Spleen (tissue), 7 donors: ENCODE data around the gene CACNA1H.

Source experiments
- POLR2A ChIP-seq, 3 donors: fragments of 450-650 bp; IDR thresholded peaks; one replicate each; pipeline ENCODE4 v1.5.1; 2017; ENCODE audit warnings: antibody characterized with exemption in 3 of 3, mild to moderate bottlenecking in 1 of 3
- POLR2AphosphoS5 ChIP-seq, 3 donors: sonication (generic); formaldehyde crosslinking; IDR thresholded peaks; one replicate each; pipeline ENCODE4 v1.5.1; 2017; ENCODE audit warnings: antibody characterized with exemption in 3 of 3
- TF ChIP-seq, protein P1 (sequence below), 11 experiments: fragments of 200-600 bp in 7 of 11; fragments of 450-650 bp in 4 of 11; sonication (generic) in 4 of 11; IDR thresholded peaks in 8 of 11; conservative IDR thresholded peaks in 3 of 11; 1 replicate in 7 of 11; 2 replicates in 4 of 11; pipeline versions ENCODE4 v1.4.0 to v1.8.0; 2016 to 2021; ENCODE audit warnings: antibody characterized with exemption in 11 of 11, inconsistent platforms in 4 of 11, mild to moderate bottlenecking in 1 of 11
- donor health status: DM: no; HTN: no; CAD: no; lungs with moderate emphysema.
- donor health status: DM: no; HTN: no; CAD: no.
- donor health status: DM: no; HTN: no; CAD: no.

DNA sequence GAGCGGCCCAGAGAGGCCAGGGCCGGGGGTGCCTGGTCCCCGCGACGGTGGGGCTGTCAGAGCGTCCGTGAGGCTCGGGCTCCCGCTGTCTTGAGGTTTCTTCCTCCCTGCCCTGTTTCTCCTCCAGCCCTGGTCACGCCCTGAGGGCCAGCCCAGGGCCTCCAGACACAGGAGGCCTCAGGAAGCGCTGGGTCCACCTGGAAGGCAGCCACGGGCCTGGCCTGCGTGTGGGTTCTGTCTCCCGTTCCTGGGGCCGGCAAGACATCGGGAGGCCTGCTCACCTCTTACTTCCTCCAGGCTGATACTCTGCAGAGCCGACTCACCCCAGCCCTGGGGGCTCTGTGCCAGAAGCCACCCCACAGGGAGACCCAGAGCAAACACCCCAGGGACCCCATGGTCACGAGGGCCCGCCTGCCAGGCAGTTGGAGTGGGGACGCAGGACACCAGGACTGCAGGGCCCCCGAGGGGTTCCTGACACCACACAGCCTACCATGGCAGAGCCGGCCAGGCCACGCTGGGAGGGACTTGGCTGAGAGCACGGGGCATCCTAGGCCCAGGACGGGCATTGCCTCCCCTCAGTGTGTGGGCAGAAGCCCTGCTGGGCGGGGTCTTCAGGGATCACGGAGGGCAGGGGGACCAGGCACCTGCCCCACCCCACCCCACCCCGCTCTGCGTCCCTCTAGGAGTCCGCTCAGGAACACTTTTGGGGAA, 18.9 kb upstream of the CACNA1H start:
- TF ChIP-seq POLR2A (IDR thresholded peaks at IDR 0.05) (no peak), POLR2AphosphoS5 (IDR thresholded peaks at IDR 0.05) (no peak)
- TF ChIP-seq, protein P1, sequence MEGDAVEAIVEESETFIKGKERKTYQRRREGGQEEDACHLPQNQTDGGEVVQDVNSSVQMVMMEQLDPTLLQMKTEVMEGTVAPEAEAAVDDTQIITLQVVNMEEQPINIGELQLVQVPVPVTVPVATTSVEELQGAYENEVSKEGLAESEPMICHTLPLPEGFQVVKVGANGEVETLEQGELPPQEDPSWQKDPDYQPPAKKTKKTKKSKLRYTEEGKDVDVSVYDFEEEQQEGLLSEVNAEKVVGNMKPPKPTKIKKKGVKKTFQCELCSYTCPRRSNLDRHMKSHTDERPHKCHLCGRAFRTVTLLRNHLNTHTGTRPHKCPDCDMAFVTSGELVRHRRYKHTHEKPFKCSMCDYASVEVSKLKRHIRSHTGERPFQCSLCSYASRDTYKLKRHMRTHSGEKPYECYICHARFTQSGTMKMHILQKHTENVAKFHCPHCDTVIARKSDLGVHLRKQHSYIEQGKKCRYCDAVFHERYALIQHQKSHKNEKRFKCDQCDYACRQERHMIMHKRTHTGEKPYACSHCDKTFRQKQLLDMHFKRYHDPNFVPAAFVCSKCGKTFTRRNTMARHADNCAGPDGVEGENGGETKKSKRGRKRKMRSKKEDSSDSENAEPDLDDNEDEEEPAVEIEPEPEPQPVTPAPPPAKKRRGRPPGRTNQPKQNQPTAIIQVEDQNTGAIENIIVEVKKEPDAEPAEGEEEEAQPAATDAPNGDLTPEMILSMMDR (IDR thresholded peaks at IDR 0.05 in 8 of 11, conservative IDR thresholded peaks at IDR 0.05 in 3 of 11) = no peak
